ENCODE measurements around the gene FAM50B. TPM values are rescaled to one million over a fixed set of nuclear protein-coding genes. Genes with fewer than 3 reads are reported as not detected.
"Not testable (repeated sequence)": the region's sequence is repeated elsewhere in the genome, so short reads cannot be mapped to it uniquely, and the experiment has no call there.

FAM50B gene
- total RNA-seq, 1 experiment from 2014 or later, result not detected

DNA sequence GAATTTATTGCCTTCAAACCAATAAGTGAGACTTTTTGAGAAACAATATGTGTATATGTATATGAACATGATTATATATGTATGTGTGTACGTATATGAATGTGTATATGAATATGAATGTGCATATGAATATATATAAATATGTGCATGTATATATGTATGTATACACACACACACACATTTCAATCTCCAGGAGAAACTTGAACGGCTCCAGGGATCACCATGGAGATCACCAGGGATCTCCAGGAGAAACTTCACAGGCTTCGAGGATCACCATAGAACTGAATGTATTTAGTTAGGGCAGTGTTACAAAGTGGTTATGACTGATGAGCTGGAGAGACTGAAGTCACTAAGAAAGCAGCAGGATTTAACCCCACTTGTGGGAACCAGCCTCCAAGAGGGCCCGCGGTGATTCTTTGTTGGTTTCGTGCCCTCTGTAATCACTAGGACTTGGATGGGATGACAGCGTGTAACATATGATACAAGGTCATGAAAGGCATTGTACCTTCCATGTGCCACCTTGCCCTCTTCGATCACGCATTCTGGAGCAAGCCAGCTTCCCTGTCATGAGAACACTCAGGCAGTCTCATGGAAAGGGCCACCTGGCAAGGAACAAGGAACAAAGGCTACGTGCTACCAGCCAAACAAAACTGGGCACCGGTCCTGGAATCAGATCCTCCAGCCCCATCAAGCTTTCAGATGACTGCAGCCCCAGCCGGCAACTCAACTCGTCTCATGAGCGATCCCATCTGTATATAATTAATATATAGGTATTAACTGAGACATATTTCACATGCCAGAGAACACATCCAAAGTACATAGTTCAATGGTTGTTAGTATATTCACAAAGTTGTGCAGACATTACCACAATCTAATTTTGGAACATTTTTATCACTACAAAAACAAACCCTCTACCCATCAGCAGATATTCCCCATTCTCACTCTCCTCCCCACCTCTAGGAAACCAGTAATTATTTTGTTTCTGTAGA, 8.6 kb downstream of the FAM50B start:
- H3K4me3 ChIP-seq, result no peak overlapping the region
- H3K36me3 ChIP-seq, result no peaks in the 10 kb centered on the region
- H3K27me3 ChIP-seq, result no peaks in the 10 kb centered on the region
- no peak for DNase-seq
- H3K9me3 ChIP-seq, result no peaks in the 10 kb centered on the region

DNA sequence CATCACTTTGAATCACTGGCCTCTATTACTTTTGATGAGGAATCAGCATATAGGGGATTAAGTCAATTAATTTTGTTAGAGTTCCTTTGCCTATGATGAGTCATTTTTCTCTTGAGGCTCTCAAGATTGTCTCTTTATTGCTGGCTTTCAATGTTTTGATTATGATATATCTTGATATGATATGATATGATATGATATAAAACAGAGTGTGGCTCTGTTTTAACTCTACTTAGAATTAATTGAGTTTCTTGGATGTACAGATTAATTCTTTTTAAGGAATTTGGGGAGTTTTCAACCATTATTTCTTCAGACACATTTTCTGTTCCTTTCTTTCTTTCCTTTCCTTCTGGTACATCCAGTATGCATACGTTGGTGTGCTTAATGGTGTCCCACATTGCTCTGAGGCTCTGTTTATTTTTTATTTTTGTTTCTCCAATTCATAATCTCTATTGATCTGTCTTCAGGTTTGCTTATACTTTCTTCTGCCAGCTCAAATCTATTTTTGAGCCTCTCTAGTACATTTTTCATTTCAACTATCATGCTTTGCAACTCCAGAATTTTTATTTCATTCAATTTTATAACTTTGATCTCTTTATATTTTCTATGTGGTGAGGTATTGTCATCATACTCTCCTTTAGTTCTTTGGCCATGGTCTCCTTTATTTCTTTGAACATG, 10.8 kb downstream of the FAM50B start:
- no peaks in the 10 kb centered on the region for H3K27me3 ChIP-seq
- no peak for DNase-seq
- no peaks in the 10 kb centered on the region for H3K9me3 ChIP-seq
- H3K36me3 ChIP-seq, result no peaks in the 10 kb centered on the region
- H3K4me3 ChIP-seq, result no peak overlapping the region

DNA sequence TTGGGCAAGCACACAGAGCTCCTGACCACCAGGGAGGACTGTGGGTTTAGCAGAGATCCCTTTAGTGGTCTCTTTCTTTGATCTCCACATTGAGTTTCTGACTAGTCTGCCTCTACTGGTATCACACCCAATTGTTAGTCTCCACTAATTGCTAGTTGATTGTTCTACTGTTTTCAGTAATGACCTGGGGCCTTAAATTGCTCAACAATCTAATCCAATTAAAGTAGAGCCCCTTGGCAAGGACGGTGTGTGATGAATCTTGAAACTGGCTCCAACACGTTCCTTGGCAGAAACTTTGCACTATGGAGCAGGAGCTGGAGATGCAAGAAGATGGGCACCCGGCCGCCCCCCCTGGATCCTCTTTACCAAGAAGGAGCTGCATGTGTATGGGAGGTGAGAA, 12.3 kb downstream of the FAM50B start:
- Histone ChIP-seq H3K36me3 (no peaks in the 10 kb centered on the region), H3K9me3 (no peaks in the 10 kb centered on the region), H3K27me3 (no peaks in the 10 kb centered on the region), H3K4me3 (no peak overlapping the region)
- no peak for DNase-seq

DNA sequence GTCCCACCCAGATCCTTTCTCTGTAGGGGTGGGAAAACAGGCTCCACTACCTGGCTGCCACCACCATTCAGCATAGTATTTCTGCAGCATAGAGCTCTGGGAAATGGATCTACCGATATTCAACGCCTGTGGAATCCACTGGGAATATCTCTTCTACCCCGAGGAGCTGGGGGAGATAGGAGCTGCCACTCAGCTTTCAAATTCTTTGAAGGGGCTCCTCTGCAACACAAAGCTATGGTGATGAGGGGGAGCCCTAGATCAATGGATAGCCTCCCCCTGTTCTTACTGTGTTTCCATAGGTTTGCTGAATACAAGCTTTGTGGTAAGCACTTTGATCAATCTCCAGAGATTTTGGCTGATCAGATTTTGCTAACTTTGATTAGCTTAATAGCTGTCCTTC, 12.9 kb downstream of the FAM50B start:
- Histone ChIP-seq H3K9me3 (no peaks in the 10 kb centered on the region), H3K36me3 (no peaks in the 10 kb centered on the region), H3K4me3 (no peak overlapping the region), H3K27me3 (no peaks in the 10 kb centered on the region)
- DNase-seq, result no peak

DNA sequence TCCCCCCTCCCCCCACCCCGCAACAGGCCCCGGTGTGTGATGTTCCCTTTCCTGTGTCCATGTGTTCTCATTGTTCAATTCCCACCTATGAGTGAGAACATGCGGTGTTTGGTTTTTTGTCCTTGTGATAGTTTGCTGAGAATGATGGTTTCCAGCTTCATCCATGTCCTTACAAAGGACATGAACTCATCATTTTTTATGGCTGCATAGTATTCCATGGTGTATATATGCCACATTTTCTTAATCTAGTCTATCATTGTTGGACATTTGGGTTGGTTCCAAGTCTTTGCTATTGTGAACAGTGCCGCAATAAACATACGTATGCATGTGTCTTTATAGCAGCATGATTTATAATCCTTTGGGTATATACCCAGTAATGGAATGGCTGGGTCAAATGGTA, 14.1 kb downstream of the FAM50B start:
- not testable (repeated sequence) for H3K4me3 ChIP-seq, H3K9me3 ChIP-seq, DNase-seq

DNA sequence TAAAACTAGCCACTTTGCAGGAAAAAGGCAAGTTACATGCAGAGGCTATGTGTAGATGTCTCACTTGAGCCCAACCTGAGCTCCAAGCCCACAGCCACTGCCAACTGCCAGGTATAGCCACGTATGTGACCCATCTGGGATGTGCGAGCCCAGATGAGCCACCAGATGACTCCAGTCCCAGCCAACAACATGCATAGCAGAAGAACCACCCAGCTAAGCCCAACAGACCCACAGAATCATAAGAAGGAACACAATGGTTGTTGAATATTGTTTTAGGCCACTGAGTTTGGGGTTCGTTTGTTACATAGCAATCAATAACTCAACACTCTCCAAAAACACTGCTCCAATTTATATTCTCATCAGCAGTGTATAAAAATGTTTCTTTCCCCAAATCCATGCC, 16.3 kb downstream of the FAM50B start:
- Histone ChIP-seq H3K27me3 (no peaks in the 10 kb centered on the region), H3K36me3 (no peaks in the 10 kb centered on the region), H3K9me3 (no peaks in the 10 kb centered on the region), H3K4me3 (no peak overlapping the region)
- no peak for DNase-seq

More for the DNA sequence above, 14.1 kb downstream of the FAM50B start:
- not testable (repeated sequence) for H3K36me3 ChIP-seq, H3K27me3 ChIP-seq

DNA sequence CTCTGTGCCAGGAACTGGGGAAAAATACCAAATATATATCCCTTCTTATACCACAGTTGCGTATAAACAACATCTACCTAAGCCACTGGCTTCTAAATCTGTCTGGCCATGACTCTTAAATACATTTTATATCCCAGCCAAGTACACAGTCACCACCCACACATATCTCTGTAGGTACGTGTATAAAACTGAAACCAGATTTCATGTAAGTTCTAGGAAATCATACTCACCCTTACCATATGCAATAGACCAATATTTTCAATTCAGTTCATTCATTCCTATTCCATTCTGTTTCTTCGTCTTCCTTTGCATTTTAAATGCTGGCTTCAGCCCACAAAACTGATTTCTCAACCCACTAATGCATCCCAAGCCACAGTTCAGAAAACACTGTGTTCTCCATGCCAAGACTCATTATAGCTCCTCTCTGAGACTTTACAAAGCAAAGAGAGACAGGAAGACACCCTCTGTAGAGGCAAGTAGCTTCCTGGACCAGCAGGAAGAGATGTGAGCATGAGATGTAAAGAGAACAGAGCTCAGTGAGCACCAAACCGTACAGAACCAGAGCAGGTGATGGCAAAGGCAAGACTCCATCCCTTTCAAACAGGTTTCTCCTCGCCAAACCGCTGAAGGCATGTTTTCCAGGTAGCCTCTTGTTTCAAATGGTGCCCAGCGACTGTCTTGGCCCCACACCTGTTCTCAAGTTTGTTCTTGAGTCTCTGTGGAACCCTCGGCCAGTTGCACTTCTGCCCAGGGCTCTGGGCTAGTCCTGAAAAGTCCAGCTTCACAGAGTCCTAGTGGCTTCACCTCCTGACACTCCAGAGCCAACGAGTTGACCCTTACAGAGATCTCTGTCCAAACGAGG, 18.7 kb downstream of the FAM50B start:
- H3K9me3 ChIP-seq, result no peaks in the 10 kb centered on the region
- H3K36me3 ChIP-seq, result no peaks in the 10 kb centered on the region
- no peak for DNase-seq
- H3K27me3 ChIP-seq, result no peaks in the 10 kb centered on the region
- peak overlapping the region; percentile 20; the same call in 1 of the 2 replicates for H3K4me3 ChIP-seq

DNA sequence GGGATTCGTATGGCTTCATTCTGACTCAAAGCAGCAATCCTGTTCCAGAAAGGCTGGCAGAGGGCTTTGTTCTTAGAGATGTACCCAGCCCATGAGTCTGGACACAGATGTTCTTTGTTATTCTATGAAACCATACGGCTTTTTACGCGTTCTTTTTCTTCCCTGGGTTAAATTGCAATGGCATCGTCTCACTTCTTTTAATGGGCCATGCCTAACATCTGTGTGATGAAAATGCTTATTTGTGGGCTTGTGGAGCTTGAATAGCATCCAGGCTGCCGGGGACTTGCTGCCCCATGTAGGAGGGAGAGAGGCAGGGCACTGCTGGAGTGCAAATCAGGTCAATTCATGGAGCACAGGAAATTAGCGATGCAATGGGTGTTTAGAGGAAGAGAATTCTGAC, 19.4 kb downstream of the FAM50B start:
- peak; percentile 42 for DNase-seq
- H3K27me3 ChIP-seq, result no peaks in the 10 kb centered on the region
- H3K9me3 ChIP-seq, result no peaks in the 10 kb centered on the region
- no peak overlapping the region for H3K4me3 ChIP-seq
- H3K36me3 ChIP-seq, result no peaks in the 10 kb centered on the region

DNA sequence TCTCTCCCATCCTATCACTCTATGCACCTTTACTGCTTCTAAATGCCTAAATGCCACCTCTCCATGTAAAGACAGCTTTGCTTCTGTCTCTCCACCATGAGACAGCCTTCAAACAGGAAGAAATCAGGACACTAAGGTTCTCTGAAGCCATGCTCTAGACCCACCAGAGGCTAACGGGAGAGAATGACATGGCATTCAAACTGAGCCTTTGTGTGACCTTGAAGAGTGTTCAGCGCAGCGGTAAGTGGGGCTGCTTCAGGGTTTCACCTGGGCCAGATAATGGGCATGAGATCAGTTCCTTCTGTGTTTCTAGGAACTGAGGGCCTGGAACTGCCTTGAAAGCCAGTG, 20.1 kb downstream of the FAM50B start:
- Histone ChIP-seq H3K36me3 (no peaks in the 10 kb centered on the region), H3K27me3 (no peaks in the 10 kb centered on the region), H3K9me3 (no peaks in the 10 kb centered on the region), H3K4me3 (no peak overlapping the region)
- no peak for DNase-seq

DNA sequence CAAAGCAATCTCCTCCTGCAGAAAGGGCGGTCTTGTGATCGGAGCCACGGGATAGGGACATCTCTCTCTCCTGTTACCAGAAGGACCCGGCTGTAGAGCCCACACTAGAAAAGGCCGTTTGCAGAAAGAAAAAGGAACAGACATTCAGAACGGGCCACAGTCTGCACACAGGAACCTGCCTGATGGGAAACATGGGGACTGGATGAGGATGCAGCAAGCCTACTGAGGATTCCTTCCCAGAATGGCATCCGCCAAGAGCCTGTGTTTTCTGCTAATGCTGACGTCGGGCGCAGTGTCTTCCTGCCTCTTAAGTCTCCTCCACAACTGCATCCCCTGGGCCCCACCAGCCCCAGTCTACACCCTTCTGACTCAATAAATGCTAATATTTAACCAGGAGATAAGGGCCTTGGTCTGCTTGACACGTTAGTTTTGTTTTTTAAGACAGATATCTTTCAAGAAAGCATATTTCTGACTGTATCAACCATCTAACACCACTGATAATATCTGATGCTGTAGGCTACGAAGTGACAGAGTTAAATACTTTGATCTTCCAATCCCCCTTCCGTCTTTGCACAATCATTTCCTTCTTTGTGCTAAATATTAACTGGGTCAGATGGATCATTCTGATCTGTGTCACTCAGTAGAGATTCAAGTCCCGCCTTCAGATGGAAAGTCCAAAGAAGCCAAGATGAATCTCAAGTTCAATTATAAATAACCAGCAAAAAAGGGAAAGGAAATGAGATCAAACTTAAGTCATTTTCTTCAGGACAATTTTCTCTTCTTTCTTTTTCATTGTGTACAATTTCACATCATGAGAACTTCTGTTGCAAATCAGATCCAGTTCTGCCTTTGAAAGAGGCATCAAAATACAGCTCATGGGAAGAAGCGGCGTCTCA, 20.7 kb downstream of the FAM50B start:
- no peak overlapping the region for H3K4me3 ChIP-seq
- H3K36me3 ChIP-seq, result no peaks in the 10 kb centered on the region
- DNase-seq, result no peak
- H3K27me3 ChIP-seq, result no peaks in the 10 kb centered on the region
- no peaks in the 10 kb centered on the region for H3K9me3 ChIP-seq

DNA sequence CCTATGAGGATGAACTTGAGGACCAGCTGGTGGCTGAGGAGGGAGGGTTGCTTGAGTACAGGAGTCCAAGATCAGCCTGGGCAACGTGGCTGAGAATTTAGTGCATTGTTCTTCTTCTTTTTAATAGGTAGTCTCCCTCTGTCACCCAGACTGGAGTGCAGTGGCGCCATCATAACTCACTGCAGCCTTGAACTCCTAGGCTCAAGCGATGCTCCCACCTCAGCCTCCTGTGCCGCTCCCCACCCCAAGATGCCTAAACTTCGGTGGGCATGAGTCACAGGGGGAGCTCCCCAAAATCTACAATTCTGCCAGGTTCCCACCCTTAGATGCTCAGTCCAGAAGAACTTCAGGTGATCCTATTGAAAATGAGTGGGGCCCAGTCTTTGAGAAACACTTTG, 21.4 kb downstream of the FAM50B start:
- Histone ChIP-seq H3K36me3 (no peaks in the 10 kb centered on the region), H3K4me3 (no peak overlapping the region), H3K9me3 (no peaks in the 10 kb centered on the region), H3K27me3 (no peaks in the 10 kb centered on the region)
- DNase-seq, result no peak

DNA sequence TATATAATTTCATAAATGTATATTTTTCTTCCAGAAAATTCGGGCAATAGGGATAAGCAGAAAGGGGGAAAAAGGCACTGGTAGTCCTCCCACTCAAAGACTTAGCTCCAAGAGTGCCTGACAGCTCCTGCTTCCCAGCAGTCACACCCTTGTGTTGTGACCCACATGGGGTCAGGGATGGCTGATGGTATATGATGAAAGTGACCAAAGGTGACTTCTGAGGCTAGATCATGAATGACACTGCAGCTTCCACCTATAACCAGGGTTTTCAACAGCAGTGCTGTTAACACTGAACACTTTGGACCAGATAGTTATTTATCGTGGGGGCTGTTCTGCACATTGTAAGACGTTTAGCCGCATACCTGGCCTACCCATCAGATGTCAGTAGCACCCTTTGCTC, 22.3 kb downstream of the FAM50B start:
- Histone ChIP-seq H3K4me3 (no peak overlapping the region), H3K36me3 (no peaks in the 10 kb centered on the region), H3K27me3 (no peaks in the 10 kb centered on the region), H3K9me3 (no peaks in the 10 kb centered on the region)
- no peak for DNase-seq

DNA sequence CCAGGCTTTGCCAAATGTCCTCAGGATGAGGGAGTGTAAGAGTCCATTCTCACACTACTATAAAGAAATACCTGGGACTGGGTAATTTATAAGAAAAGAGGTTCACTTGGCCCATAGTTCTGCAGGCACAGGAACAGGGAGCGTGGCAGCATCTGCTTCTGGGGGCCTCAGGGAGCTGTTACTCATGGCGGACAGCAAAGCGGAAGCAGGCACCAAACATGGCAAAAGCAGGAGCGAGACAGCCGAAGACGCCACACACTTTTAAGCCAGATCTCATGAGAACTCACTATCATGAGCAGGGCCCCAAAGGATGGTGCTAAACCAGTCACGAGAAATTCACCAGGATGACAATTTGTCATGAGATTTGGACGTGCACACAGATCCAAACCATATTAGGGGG, 22.8 kb downstream of the FAM50B start:
- no peaks in the 10 kb centered on the region for H3K9me3 ChIP-seq
- DNase-seq, result no peak
- H3K4me3 ChIP-seq, result no peak overlapping the region
- H3K36me3 ChIP-seq, result no peaks in the 10 kb centered on the region
- no peaks in the 10 kb centered on the region for H3K27me3 ChIP-seq

DNA sequence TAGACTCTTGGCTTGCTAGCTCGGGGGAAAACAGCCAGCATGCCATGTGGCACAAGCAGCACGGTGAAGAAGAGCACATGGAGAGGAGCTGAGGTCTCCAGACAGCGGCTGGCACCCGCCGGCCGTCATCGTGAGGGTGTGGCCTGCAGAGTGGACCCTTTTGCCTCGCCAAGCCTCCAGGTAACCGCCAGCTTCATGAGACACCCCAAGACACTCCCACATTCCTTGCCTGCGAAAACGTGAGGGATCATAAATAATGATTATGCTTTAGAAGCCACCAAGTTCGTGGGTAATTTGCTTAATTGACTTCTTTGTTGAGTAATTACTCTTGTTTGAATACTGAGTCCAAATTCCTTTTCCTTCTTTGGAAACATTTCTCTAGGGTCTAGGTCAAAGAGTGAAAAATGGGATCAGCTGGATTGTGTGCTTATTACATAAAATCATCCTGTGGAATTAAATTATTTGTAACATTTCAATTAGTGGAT, 23.2 kb downstream of the FAM50B start:
- H3K9me3 ChIP-seq, result no peaks in the 10 kb centered on the region
- H3K36me3 ChIP-seq, result no peaks in the 10 kb centered on the region
- H3K27me3 ChIP-seq, result no peaks in the 10 kb centered on the region
- no peak for DNase-seq
- H3K4me3 ChIP-seq, result no peak overlapping the region

DNA sequence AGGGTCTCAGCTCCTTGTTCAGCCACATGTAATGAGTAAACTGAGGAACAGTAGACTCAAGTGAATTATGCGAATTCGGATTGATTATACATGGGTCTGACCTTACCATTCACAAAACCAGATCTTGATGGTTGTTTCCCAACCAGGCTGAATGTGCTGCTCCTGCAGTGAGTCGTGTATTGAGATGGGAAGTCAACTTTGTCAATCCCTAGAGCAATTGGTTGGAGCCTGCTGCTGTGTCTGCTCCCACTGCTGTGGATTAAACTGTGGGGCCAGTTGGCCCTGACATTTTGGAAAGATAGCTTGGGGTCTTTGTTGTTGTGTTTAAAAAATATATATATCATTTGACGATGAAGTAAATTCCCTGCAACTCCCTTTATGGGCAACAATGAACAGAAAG, 23.9 kb downstream of the FAM50B start:
- DNase-seq, result no peak
- Histone ChIP-seq H3K9me3 (no peaks in the 10 kb centered on the region), H3K27me3 (no peaks in the 10 kb centered on the region), H3K36me3 (no peaks in the 10 kb centered on the region), H3K4me3 (no peak overlapping the region)

DNA sequence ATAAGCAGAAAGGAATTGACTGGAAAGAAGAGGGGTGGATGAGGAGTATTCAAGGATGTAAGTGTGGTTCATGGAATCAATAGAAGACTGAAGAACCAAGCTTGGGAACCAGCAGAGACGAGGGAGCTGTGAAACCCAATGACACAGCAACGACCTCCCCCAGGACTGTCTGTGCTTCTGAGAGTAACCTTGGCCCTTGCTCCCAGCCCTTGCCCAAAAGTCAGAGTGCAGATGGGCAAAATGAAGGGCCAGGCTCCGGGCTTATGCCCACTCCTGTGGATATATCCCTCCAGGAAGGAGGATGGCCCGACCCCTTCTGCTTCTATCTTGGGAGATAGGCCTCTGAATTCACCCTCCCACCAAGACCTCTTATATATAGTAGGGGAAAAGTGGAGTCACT, 24.9 kb downstream of the FAM50B start:
- Histone ChIP-seq H3K36me3 (no peaks in the 10 kb centered on the region), H3K4me3 (no peak overlapping the region), H3K27me3 (no peaks in the 10 kb centered on the region), H3K9me3 (no peaks in the 10 kb centered on the region)
- DNase-seq, result no peak

Measured in MG63 (cell line).